ENCODE results near the gene KLK5.
"Not testable (repeated sequence)": the region's sequence is repeated elsewhere in the genome, so short reads cannot be mapped to it uniquely, and the experiment has no call there.

Gene KLK5

GRCh38 chr19:50921426-50922316, 31.2 kb downstream of the KLK5 start:
- no peak for DNase-seq

GRCh38 chr19:50916069-50916468, 36.8 kb downstream of the KLK5 start:
- no peak for DNase-seq

GRCh38 chr19:50912727-50913716, 39.8 kb downstream of the KLK5 start:
- DNase-seq: peak in 1 of 5 experiments; percentile 2

GRCh38 chr19:50912102-50912599, 40.7 kb downstream of the KLK5 start:
- DNase-seq: no peak

- DNase-seq: no peak
Measured at GRCh38 chr19:50911206-50912101, 41.4 kb downstream of the KLK5 start, which contains the start of gene KLK4. KLK4 (minus strand) TSS chr19:50911395; CDS start chr19:50910738, 657 bp downstream.

- no peak for DNase-seq
Measured at GRCh38 chr19:50910722-50911121, 42.1 kb downstream of the KLK5 start.

DNA sequence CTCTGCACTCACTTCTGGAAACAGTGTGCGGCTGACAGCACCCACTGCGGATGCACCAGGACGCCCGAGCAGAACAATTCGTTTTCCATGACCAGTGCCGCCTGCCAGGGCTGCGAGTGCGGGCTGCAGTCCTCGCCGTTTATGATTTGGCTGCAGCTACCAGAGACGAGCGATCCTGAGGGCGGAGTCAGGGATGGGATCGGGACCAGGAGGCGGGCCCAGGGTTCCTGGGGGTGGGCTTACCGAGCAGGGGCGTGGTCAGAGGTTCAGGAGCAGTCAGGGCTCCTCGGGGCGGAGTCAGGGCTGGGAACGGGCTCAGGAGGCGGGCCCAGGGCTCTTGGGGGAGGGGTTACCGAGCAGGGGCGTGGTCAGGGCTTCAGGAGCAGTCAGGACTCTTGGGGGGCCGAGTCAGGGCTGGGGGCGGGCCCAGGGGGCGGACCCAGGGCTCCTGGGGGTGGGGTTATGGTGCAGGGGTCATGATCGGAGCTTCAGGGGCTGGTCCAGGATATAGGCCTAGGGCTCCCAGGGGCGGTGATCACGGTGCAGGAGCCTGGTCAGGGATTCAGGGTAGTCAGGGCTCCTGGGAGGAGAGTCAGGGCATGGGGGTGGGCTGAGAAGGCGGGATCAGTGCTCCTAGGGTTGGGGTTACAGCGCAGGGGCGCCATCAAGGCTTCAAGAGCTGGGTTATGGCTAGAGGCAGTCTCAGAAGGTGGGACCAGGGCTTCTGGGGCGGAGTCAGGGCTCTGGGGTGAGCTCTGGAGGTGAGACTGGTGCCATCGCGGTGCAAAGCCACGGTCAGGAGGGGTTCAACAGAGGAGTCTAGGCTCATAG, 43.4 kb downstream of the KLK5 start:
- peak in 2 of 5 experiments; percentile 11 to 24 for DNase-seq

DNA sequence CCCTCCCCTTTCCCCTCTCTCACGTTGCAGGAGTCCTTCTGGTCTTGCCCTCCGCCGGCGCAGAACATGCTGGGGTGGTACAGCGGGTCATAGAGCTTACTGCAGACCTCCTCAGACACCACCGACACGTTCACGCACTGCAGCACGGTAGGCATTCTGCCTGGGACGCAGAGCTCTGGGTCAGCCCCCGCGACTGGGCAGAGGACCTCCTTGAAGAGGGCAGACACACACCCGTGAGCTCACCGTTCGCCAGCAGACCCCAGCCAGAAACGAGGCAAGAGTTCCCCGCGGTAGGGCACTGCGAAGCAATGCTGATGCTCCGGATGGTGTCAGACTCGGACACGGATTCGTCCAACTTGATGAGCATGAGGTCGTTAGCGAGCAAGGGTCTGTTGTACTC, 44.5 kb downstream of the KLK5 start:
- no peak for DNase-seq

- peak in 1 of 5 experiments; percentile 22 for DNase-seq
Measured at GRCh38 chr19:50906217-50906616, 46.6 kb downstream of the KLK5 start.

GRCh38 chr19:50902640-50903039, 50.2 kb downstream of the KLK5 start:
- no peak for DNase-seq

DNA sequence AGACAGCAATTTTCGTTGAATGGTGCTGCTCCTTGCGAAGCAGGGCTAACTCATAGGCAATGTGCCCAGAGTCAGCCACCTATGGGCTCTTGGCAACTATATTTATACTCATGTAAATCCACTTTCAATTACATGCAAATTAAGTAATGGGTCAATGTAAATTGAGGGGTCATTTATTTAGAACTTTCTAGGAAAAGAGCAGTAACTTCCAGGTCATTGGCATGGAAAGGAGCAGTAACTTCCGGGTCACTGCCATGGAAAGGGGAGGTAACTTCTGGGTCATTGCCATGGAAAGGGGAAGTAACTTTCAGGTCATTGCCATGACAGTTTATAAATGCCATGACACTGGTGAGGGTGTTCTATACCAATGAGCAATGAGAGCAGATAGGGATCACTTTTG, 53.3 kb downstream of the KLK5 start:
- no peak for DNase-seq

- no peak for DNase-seq
Measured at GRCh38 chr19:50898018-50898417, 54.8 kb downstream of the KLK5 start.

DNA sequence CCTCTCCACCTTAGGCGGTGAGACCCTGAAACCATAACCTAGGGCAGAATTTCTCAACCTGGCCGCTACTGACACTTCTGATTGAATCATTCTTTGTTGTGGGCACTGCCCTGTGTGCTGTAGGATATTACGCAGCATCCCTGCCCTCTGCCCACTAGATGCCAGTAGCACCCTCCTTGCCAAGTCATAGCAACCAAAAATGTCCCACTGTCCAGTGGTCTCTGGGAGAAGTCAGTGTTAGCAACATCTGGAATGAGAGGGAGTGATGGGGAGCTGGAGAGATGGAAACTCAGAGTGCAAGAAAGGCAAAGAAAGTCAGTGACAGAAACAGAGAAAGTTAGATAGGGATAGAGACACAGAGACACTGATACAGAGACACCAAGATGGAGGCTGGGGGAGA, 55.2 kb downstream of the KLK5 start:
- DNase-seq: no peak

DNA sequence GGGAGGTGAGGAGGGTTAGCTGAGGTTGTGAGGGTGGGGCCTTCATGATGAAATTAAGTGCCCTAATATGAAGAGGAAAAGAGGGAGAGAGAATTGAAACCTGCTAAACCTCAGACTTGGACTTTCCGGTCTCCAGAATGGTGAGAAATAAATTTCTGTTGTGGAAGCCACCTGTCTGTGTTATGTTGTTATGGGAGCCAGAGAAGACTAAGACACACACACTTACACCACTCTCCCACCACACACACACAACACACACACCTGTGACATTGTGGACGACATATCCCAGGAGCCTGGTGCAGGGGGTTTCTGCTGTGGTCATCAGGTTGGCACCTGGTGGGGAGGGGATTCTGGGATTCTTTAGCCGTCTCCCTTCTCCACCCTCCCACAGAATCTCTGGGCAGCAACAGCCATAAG, 55.6 kb downstream of the KLK5 start:
- DNase-seq: no peak

DNA sequence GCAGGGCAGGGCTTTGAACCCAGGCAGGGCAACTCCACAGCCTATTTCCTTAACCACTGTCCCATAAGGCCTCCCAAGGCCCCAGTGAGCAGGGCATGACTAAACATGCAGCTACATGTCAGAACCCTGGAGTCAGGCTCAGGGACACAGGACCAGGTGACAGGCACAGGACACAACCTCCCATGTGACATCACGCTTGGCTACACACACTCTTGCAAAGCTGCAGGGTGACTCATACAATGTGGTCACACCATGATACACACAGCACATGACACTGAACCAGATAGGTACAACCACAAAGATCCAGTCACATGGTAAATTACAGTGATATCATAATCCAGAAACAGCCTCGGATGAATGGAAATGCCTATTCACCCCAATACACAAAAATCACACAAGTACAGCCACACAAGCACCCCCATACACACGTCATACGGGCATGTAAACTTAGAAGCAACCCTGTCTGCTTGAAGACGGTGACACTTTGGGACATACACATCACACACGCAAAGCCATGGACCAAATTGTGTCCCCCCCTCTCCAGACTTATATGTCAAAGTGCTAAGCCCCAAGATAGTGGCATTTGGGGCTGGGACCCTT, 56.1 kb downstream of the KLK5 start:
- peak in 1 of 5 experiments; percentile 43 for DNase-seq

GRCh38 chr19:50896089-50896590, 56.7 kb downstream of the KLK5 start:
- not testable (repeated sequence) for DNase-seq

DNA sequence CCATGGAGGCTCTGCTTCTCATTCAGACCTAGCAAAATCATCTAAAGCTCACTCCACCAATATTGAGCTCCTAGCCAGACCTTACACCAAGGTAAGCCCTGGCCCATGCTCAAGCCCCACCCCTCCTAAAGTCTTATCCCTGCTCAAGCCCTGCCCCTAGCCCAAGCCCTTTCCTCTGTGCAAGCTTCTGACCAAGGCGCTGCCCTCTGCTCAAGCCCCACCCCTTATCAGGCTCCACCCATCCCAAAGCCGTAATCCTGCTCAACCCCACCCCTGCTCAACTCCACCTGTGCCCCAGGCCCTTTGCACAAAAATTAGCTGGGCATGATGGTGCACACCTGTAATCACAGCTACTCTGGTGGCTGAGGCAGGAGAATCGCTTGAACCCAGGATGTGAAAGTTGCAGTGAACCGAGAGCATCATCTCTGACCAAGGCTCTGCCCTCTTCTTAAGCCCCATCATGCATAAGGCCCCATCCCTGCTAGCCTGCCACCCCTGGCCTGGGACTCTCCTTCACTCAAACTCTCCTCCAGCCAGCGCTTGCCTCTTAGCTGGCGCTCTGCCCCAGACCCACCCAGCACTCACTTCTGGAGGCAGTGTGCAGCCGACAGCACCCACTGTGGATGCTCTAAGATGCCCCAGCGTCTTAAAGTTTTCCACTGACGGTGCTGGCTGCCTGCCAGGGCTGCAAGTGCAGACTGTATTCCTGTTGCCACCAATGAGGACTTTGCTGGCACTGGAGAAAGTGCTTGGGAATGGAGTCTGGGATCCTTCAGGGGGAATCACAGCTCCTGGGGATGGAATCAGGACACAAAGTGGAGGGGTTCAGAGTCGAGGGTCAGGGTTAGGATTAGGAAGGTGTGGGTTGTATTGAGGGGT, 58.1 kb downstream of the KLK5 start:
- no peak for DNase-seq
